Transverse colon (tissue), 4 donors: Measurements from ENCODE around the gene DDX49. TPM values are rescaled to one million over a fixed set of nuclear protein-coding genes. Genes with fewer than 3 reads are reported as not detected.

Experiments used
- DNase-seq: peaks from one replicate; pipeline ENCODE4 v3.0.0-alpha.2; 2019
- H3K27ac ChIP-seq, 4 donors: fragments of 200-600 bp; sonication (generic); 2 replicates each; pipeline ENCODE4 v1.5.1; 2016 to 2018; ENCODE audit warnings: inconsistent platforms in 4 of 4
- H3K27me3 ChIP-seq: fragments of 200-600 bp; sonication (generic); 2 replicates; pipeline ENCODE4 v1.5.1; 2017; ENCODE audit warnings: inconsistent platforms
- H3K36me3 ChIP-seq, 4 donors: fragments of 200-600 bp; sonication (generic); 2 replicates each; pipeline ENCODE4 v1.5.1; 2017 to 2019; ENCODE audit warnings: inconsistent platforms in 4 of 4
- H3K4me1 ChIP-seq, 4 donors: fragments of 200-600 bp; sonication (generic); 2 replicates each; pipeline ENCODE4 v1.5.1; 2017 to 2020; ENCODE audit warnings: inconsistent platforms in 4 of 4
- H3K4me3 ChIP-seq, 4 donors: fragments of 200-600 bp; sonication (generic); 1 replicate in 1 of 4; 2 replicates in 3 of 4; pipeline versions ENCODE4 v1.5.1 to v1.6.1; 2017 to 2019; ENCODE audit warnings: inconsistent platforms in 4 of 4
- H3K9me3 ChIP-seq, 2 donors: fragments of 200-600 bp; sonication (generic); 2 replicates each; pipeline ENCODE4 v1.5.1; 2017 to 2019; ENCODE audit warnings: inconsistent platforms in 2 of 2
- EP300 ChIP-seq: sonication (generic); formaldehyde crosslinking; IDR thresholded peaks from one replicate; pipeline ENCODE4 v1.6.1; 2017; ENCODE audit warnings: antibody characterized with exemption, low read depth
- POLR2A ChIP-seq: fragments of 450-650 bp; IDR thresholded peaks from one replicate; pipeline ENCODE4 v1.6.1; 2016; ENCODE audit warnings: antibody characterized with exemption, mild to moderate bottlenecking, moderate library complexity
- POLR2AphosphoS5 ChIP-seq, 3 donors: sonication (generic); formaldehyde crosslinking; IDR thresholded peaks; one replicate each; pipeline ENCODE4 v1.6.1; 2016; ENCODE audit warnings: antibody characterized with exemption in 3 of 3
- WGBS, 2 donors: methylation state at CpG; one replicate each; pipeline ENCODE4 v1.1.5; 2018; ENCODE audit warnings: low coverage in 1 of 2; 5-methylcytosine and 5-hydroxymethylcytosine counted together
- in situ Hi-C, 4 donors: fragments of 200-750 bp; cut with MboI; loops; one replicate each; pipeline versions ENCODE4 v1.15.0 to v1.15.1; 2017; ENCODE audit warnings: low sequenced_read_pairs in 3 of 4, low pct_ligation_motif_present in 1 of 4, low pct_unique_long_range_greater_than_20kb in 1 of 4
- intact Hi-C: fragments of 100-400 bp; cut with DNase I; formaldehyde crosslinking; loops from one replicate; pipeline ENCODE4 v1.15.1; 2023; ENCODE audit warnings: low total_unique reads
- total RNA-seq, 4 donors: library from RNA; depleted of rRNA; stranded (reverse); fragments of >200 nt; gene quantifications; one replicate each; pipeline ENCODE4 v1.1.0, GENCODE V29; 2016
- TF ChIP-seq, protein P1 (sequence below), 5 experiments: fragments of 200-600 bp in 3 of 5; fragments of 450-650 bp in 2 of 5; sonication (generic) in 3 of 5; IDR thresholded peaks; 1 replicate in 2 of 5; 2 replicates in 3 of 5; pipeline ENCODE4 v1.5.1; 2016 to 2017; ENCODE audit warnings: antibody characterized with exemption in 5 of 5, inconsistent platforms in 3 of 5, mild to moderate bottlenecking in 2 of 5, moderate library complexity in 1 of 5

The DDX49 gene
- total RNA-seq, 4 donors from 2014 or later: 42.1 to 90.8 (median 50.4) TPM

DNA sequence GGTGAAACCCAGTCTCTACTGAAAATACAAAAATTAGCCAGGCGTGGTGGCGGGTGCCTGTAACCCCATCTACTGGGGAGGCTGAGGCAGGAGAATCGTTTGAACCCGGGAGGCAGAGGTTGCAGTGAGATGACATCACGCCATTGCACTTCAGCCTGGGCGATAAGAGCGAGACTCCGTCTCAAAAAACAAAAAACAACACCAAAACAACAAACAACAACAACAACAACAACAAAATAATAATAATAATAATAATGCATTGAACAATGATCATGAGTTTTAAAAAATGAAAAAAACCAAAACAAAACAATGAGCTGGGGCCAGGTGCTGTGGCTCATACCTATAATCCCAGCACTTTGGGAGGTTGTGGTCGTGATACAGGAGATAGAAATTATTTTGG lies 44.6 kb downstream of the DDX49 start:
- in situ Hi-C loops (no loop called here), intact Hi-C loops (loop anchor here (5.0 kb wide), 1 partner anchor 487 kb away; no protein-coding TSS in a partner anchor)
- Histone ChIP-seq H3K27me3 (peaks cover 12% of the 10 kb centered on the region), H3K9me3 (no peaks in the 10 kb centered on the region), H3K4me3 (no peak overlapping the region), H3K36me3 (no peaks in the 10 kb centered on the region), H3K4me1 (peaks cover 0 to 5% (median 2%) of the 10 kb centered on the region in 4 donors), H3K27ac (no peak overlapping the region)
- WGBS, 2 donors: 89 to 95% methylated on average over 6 to 9 of the region's 9 CpGs
- TF ChIP-seq POLR2A (no peak), POLR2AphosphoS5 (IDR thresholded peaks at IDR 0.05) (no peak), EP300 (no peak)
- TF ChIP-seq, protein P1, sequence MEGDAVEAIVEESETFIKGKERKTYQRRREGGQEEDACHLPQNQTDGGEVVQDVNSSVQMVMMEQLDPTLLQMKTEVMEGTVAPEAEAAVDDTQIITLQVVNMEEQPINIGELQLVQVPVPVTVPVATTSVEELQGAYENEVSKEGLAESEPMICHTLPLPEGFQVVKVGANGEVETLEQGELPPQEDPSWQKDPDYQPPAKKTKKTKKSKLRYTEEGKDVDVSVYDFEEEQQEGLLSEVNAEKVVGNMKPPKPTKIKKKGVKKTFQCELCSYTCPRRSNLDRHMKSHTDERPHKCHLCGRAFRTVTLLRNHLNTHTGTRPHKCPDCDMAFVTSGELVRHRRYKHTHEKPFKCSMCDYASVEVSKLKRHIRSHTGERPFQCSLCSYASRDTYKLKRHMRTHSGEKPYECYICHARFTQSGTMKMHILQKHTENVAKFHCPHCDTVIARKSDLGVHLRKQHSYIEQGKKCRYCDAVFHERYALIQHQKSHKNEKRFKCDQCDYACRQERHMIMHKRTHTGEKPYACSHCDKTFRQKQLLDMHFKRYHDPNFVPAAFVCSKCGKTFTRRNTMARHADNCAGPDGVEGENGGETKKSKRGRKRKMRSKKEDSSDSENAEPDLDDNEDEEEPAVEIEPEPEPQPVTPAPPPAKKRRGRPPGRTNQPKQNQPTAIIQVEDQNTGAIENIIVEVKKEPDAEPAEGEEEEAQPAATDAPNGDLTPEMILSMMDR (IDR thresholded peaks at IDR 0.05): no peak
- DNase-seq: no peak

DNA sequence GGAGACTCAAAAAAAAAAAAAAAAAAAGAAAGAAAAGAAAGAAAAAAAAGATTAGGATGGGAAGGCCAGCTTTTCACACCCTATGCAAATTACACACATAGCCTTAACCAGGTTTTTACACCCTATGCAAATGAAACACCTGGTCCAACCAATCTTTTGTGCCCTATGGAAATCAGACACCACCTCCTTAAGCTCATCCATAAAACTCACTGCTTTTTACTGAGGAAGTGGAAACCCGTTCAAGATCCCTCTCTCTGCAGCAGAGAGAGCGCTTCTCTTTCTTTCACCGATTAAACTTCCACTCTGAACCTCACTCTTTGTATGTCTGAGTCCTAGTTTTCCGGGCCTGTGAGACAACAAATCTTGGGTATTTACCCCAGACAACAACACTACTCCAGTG lies 46.8 kb downstream of the DDX49 start:
- 45 to 58% methylated on average over 4 of the region's 4 CpGs for WGBS, 2 donors

DNA sequence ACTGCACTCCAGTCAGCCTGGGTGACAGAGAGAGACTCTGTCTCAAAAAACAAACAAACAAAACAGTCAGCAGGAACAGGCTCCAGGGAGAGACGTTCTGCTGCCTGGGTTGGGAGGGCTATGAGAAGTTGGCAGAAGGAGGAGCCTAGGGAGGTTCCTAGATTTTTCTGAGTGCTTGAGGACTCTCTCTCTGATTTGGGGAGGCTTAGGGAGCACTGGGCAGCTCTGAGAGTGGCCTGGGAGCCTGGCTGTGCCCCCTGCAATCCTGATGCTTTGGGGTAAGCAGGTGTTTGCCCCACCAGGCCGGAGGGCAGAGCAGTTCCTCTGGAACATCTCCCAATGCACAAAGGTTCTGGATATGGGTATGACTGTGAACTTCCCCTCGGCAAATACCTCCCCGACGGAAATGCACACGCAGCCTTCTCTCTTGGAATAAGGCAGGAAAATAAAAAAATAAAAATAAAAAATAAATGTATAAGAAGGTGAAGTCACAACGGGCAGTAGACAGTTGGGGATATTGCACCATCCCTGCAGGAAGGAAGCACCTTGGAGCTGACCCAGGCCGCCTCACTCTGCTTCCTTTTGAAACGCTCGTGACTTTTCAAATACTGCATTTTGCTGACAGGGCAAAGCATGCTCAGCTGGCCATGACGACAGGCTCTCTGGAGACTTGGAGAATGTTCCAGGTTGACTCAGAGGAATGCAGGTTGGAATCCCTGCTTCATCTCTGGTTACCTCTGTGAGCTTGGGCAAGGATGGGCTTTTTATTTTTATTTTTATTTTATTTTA lies 48.0 kb downstream of the DDX49 start:
- Histone ChIP-seq H3K9me3 (no peaks in the 10 kb centered on the region), H3K4me1 (peaks cover 0 to 19% (median 12%) of the 10 kb centered on the region in 4 donors), H3K4me3 (no peak overlapping the region), H3K36me3 (no peaks in the 10 kb centered on the region), H3K27ac (peak overlapping the region; percentile 38 to 62 (median 60)), H3K27me3 (no peaks in the 10 kb centered on the region)
- intact Hi-C loops: no loop called here
- peak; percentile 32 for DNase-seq
- TF ChIP-seq POLR2AphosphoS5 (IDR thresholded peaks at IDR 0.05) (no peak), POLR2A (no peak), EP300 (no peak)
- TF ChIP-seq, protein P1 (IDR thresholded peaks at IDR 0.05): no peak
- WGBS, 2 donors: 57 to 58% methylated on average over 9 to 11 of the region's 11 CpGs
- in situ Hi-C loops: no loop called here

More for the DNA sequence above, 46.8 kb downstream of the DDX49 start:
- no peaks in the 10 kb centered on the region for H3K36me3 ChIP-seq
- intact Hi-C loops (no loop called here), in situ Hi-C loops (no loop called here)
- H3K27ac ChIP-seq: peak overlapping the region in 3 of 4 donors; percentile 48 to 62 (median 60)
- H3K27me3 ChIP-seq: peaks cover 12% of the 10 kb centered on the region
- H3K9me3 ChIP-seq: no peaks in the 10 kb centered on the region
- H3K4me3 ChIP-seq: no peak overlapping the region
- DNase-seq: no peak
- TF ChIP-seq POLR2AphosphoS5 (IDR thresholded peaks at IDR 0.05) (no peak), POLR2A (no peak), EP300 (no peak)
- TF ChIP-seq, protein P1 (IDR thresholded peaks at IDR 0.05): no peak
- H3K4me1 ChIP-seq: peaks cover 0 to 18% (median 11%) of the 10 kb centered on the region in 4 donors

DNA sequence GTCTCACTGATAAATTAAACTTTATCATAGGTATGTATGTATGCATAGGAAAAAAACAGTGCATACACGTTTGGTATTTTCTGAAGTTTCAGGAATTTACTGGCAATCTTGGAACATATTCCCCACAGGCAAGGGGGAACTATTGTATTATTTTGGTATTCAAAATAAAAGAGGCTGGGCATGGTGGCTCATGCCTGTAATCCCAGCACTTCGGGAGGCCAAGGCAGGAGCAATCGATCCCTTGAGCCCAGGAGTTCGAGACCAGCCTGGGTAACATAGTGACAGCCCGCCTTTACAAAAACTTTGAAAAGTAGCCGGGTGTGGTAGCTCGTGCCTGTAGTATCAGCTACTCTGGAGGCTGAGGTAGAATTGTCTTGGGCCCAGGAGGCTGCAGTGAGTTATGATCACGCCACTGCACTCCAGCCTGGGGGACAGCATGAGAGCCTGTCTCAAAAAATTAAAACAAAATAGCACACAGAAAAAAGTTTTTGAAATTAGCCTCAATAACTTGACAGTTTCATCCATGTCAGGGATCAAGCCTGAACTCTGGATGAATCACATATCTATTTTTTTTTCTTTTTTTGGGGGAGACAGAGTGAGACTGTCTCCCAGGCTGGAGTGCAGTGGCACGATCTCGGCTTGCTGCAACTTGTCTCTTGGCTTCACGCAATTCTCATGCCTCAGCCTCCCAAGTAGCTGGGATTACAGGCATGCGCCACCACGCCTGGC lies 50.6 kb downstream of the DDX49 start:
- intact Hi-C loops (no loop called here), in situ Hi-C loops (no loop called here)
- TF ChIP-seq POLR2A (no peak), EP300 (no peak), POLR2AphosphoS5 (IDR thresholded peaks at IDR 0.05) (no peak)
- TF ChIP-seq, protein P1 (IDR thresholded peaks at IDR 0.05): no peak

More for the DNA sequence above, 50.6 kb downstream of the DDX49 start:
- no peaks in the 10 kb centered on the region for H3K9me3 ChIP-seq
- H3K4me3 ChIP-seq: no peak overlapping the region
- DNase-seq: no peak
- 79 to 82% methylated on average over 7 to 13 of the region's 13 CpGs for WGBS, 2 donors
- H3K27ac ChIP-seq: peak overlapping the region in 2 of 4 donors; percentile 22 to 36
- no peaks in the 10 kb centered on the region for H3K27me3 ChIP-seq
- H3K4me1 ChIP-seq: peaks cover 0 to 19% (median 12%) of the 10 kb centered on the region in 4 donors
- H3K36me3 ChIP-seq: no peaks in the 10 kb centered on the region
